Measurements from ENCODE around the gene SORCS1. TPM values are rescaled to one million over a fixed set of nuclear protein-coding genes. Genes with fewer than 3 reads are reported as not detected.

SORCS1 gene
- total and polyA plus RNA-seq, 2 of the 13 experiments (the other 11 are each of a cell fraction or from before 2014, with no cell fraction given) = not detected

DNA sequence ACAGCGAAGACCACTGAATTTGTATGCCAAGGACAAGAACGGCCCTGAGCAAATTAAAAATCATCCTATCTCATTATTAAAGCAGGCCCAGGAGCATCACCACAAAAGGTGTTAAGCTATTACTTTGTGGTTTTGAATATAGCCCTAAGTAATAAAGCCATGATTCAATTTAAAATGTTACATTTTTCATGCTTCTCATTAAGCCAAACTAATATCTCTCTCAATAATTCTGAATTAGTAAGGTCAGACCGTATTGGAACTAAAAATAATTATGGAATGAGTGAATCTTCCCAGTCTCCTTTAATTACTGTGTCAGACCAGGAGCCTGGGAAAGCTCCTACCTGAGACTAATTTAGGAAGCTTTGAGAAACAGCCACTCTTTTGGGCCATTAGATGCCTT, 162.4 kb downstream of the SORCS1 start (continued):
- TF ChIP-seq, protein P1, sequence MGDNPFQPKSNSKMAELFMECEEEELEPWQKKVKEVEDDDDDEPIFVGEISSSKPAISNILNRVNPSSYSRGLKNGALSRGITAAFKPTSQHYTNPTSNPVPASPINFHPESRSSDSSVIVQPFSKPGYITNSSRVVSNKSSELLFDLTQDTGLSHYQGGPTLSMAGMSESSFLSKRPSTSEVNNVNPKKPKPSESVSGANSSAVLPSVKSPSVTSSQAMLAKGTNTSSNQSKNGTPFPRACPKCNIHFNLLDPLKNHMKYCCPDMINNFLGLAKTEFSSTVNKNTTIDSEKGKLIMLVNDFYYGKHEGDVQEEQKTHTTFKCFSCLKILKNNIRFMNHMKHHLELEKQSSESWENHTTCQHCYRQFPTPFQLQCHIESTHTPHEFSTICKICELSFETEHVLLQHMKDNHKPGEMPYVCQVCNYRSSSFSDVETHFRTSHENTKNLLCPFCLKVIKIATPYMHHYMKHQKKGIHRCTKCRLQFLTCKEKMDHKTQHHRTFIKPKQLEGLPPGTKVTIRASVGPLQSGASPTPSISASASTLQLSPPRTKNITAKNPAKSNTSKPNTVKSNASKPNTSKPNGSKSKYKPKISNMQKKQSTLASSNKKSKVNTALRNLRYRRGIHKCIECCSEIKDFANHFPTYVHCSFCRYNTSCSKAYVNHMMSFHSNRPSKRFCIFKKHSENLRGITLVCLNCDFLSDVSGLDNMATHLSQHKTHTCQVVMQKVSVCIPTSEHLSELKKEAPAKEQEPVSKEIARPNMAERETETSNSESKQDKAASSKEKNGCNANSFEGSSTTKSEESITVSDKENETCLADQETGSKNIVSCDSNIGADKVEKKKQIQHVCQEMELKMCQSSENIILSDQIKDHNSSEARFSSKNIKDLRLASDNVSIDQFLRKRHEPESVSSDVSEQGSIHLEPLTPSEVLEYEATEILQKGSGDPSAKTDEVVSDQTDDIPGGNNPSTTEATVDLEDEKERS (CRISPR knock-in tag; IDR thresholded peaks at IDR 0.05) = no peak
- TF ChIP-seq, protein P2, sequence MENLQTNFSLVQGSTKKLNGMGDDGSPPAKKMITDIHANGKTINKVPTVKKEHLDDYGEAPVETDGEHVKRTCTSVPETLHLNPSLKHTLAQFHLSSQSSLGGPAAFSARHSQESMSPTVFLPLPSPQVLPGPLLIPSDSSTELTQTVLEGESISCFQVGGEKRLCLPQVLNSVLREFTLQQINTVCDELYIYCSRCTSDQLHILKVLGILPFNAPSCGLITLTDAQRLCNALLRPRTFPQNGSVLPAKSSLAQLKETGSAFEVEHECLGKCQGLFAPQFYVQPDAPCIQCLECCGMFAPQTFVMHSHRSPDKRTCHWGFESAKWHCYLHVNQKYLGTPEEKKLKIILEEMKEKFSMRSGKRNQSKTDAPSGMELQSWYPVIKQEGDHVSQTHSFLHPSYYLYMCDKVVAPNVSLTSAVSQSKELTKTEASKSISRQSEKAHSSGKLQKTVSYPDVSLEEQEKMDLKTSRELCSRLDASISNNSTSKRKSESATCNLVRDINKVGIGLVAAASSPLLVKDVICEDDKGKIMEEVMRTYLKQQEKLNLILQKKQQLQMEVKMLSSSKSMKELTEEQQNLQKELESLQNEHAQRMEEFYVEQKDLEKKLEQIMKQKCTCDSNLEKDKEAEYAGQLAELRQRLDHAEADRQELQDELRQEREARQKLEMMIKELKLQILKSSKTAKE (CRISPR knock-in tag; IDR thresholded peaks at IDR 0.05; ENCODE audit: borderline replicate concordance) = no peak

DNA sequence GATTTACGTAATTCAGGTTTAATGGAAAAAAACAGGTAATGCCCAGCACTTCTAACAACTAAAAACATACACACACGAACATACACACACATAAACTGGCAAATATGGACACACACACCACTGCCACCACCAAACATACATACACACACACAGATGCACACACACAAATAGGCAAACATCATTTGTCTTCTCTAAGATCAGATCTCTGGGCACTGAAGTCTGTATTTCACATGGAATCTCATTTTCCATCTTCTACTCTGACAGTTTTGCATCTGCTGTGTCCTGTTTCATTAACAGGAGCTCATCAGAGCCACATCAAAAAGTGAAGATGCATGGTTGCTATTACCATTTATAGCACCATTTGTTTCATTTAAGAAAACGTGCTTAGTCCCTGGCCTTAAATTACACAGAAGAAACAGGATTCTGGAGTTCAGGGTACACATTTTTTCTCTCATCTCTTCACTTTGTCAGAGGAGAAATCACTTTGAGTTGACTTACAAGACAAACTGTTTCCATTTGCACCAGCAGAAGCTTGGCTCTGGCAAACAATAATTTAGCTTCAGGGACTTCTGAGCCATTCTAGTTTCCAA, 165.3 kb downstream of the SORCS1 start:
- Histone ChIP-seq H3K36me3 (replicated peaks in 1 of 2; ENCODE audit: control insufficient read depth in 1 of 2, insufficient read depth in 2 of 2, low read length in 2 of 2) (no peaks in the 10 kb centered on the region), H3K79me2 (ENCODE audit: insufficient read depth, low read length) (no peaks in the 10 kb centered on the region), H3K27me3 (ENCODE audit: control insufficient read depth in 1 of 2, insufficient read depth in 2 of 2, low read length in 2 of 2) (no peaks in the 10 kb centered on the region), H3K9ac (ENCODE audit: insufficient read depth, low read depth, low read length) (no peak overlapping the region), H3K4me1 (ENCODE audit: insufficient read depth, low read length) (no peaks in the 10 kb centered on the region), H2AFZ (ENCODE audit: low read length) (no peak overlapping the region), H3K4me3 (replicated peaks in 1 of 3; ENCODE audit: insufficient read depth in 1 of 3, low read depth in 2 of 3, low read length in 3 of 3) (no peak overlapping the region), H3K27ac (ENCODE audit: extremely low read length, insufficient read depth, low read length) (no peak overlapping the region), H3K4me2 (ENCODE audit: low read depth, low read length) (no peak overlapping the region), H4K20me1 (ENCODE audit: insufficient read depth, low read length) (no peaks in the 10 kb centered on the region), H3K9me3 (ENCODE audit: low read length) (peaks cover 28% of the 10 kb centered on the region)
- 1% methylated on average over 3 of the region's 3 CpGs for WGBS (ENCODE audit: low lambda C conversion rate)
- ChIA-PET POLR2A (no interaction called here), CTCF (ENCODE audit: low intra/inter-chr PET ratio, low total read pairs) (no interaction called here)
- no peak for FAIRE-seq
- no TSS peak for BruUV-seq (replicated peaks)
- intact Hi-C loops (cut with micrococcal nuclease; ENCODE audit: unreplicated experiment) = no loop called here
- no peak for DNase-seq (ENCODE audit: low spot score)
- no peak for TF ChIP-seq NPAS2 (CRISPR knock-in tag; IDR thresholded peaks at IDR 0.05; ENCODE audit: borderline replicate concordance)
- ATAC-seq = no peak
- in situ Hi-C loops (cut with HindIII; ENCODE audit: extremely low pct_ligation_motif_present, low pct_unique_long_range_greater_than_20kb) = no loop called here

Data from HepG2 (cell line).